CD4-positive, alpha-beta T cell (primary cell): Measurements from ENCODE around the gene TMEM117. TPM values are rescaled to one million over a fixed set of nuclear protein-coding genes. Genes with fewer than 3 reads are reported as not detected.

Experiments used
- ATAC-seq: fragments of 200-7000 bp; cut with Tn5 transposase; one replicate; pipeline ENCODE4 v1.10.0; 2022; ENCODE audit warnings: mild to moderate bottlenecking; ENCODE audit not compliant: poor library complexity
- CTCF ChIA-PET: fragments of 350-600 bp; sonication (Branson Sonifier 250); formaldehyde crosslinking; loops from one replicate; lab custom pipeline; 2021; ENCODE audit warnings: antibody characterized with exemption, inconsistent platforms; lab: Charles Lee
- POLR2A ChIA-PET: fragments of 350-600 bp; sonication (Branson Sonifier 250); formaldehyde crosslinking; loops from one replicate; lab custom pipeline; 2021; ENCODE audit warnings: antibody characterized with exemption, inconsistent platforms; lab: Charles Lee
- DNase-seq, 14 experiments: peaks; one replicate each; pipeline ENCODE4 v3.0.0-alpha.2; 2013 to 2020; ENCODE audit warnings: mixed read lengths in 2 of 14
- H3K27ac ChIP-seq, 2 donors: one replicate each; pipeline versions ENCODE4 v1.5.1 to v1.7.0; 2013; ENCODE audit warnings: low read length in 2 of 2, low read depth in 1 of 2, mild to moderate bottlenecking in 1 of 2
- H3K27me3 ChIP-seq, 2 experiments: 1 replicate in 1 of 2; 2 replicates in 1 of 2; pipeline versions ENCODE4 v1.6.1 to v1.7.0; 2013; ENCODE audit warnings: low read length in 2 of 2, control low read depth in 1 of 2, mild to moderate bottlenecking in 1 of 2, moderate library complexity in 1 of 2; ENCODE audit not compliant: insufficient read depth in 2 of 2, control insufficient read depth in 1 of 2
- H3K36me3 ChIP-seq: one replicate; pipeline ENCODE4 v1.6.1; 2013; ENCODE audit warnings: low read length, control low read depth; ENCODE audit not compliant: insufficient read depth
- H3K4me1 ChIP-seq: one replicate; pipeline ENCODE4 v1.6.1; 2013; ENCODE audit warnings: low read length, control low read depth; ENCODE audit not compliant: insufficient read depth
- H3K4me3 ChIP-seq: one replicate; pipeline ENCODE4 v1.5.1; 2013; ENCODE audit warnings: mild to moderate bottlenecking, low read length, moderate library complexity
- H3K9me3 ChIP-seq, 2 experiments: 1 replicate in 1 of 2; 2 replicates in 1 of 2; pipeline versions ENCODE4 v1.6.1 to v1.7.0; 2013; ENCODE audit warnings: low read length in 2 of 2, mild to moderate bottlenecking in 2 of 2, control low read depth in 1 of 2, moderate library complexity in 1 of 2; ENCODE audit not compliant: control insufficient read depth in 1 of 2, insufficient read depth in 1 of 2
- H3K27ac Mint-ChIP-seq: one replicate; pipeline ENCODE4 v1.8.0; 2020; ENCODE audit warnings: mixed read lengths
- H3K27me3 Mint-ChIP-seq: one replicate; pipeline ENCODE4 v1.8.0; 2021; ENCODE audit warnings: mixed read lengths
- H3K36me3 Mint-ChIP-seq: one replicate; pipeline ENCODE4 v1.8.0; 2021; ENCODE audit warnings: low read depth, mixed read lengths
- H3K4me1 Mint-ChIP-seq: one replicate; pipeline ENCODE4 v1.8.0; 2021; ENCODE audit warnings: low read depth, mixed read lengths
- H3K4me3 Mint-ChIP-seq: one replicate; pipeline ENCODE4 v1.8.0; 2020; ENCODE audit warnings: mild to moderate bottlenecking, mixed read lengths
- H3K9me3 Mint-ChIP-seq: one replicate; pipeline ENCODE4 v1.8.0; 2020; ENCODE audit warnings: mixed read lengths
- CTCF ChIP-seq: fragments of 200-600 bp; IDR thresholded peaks from one replicate; pipeline ENCODE4 v1.8.0; 2022; ENCODE audit warnings: antibody characterized with exemption, mild to moderate bottlenecking
- intact Hi-C, 2 experiments: fragments of 100-400 bp; cut with DNase I in 1 of 2; cut with micrococcal nuclease in 1 of 2; formaldehyde crosslinking; loops; one replicate each; pipeline versions ENCODE4 v1.15.1 to v1.9.0; 2023 to 2025; cut with DNase I, micrococcal nuclease
- total RNA-seq, 174 experiments: library from RNA in 2 of 174; stranded (reverse) in 2 of 174; gene quantifications; one replicate each; pipeline ENCODE4 v1.2.3 and lab custom pipeline; 2021 to 2026

Gene TMEM117
- total RNA-seq, 2 experiments from 2014 or later, result 3.4 to 4.4 TPM

- ChIA-PET POLR2A (interaction anchor here (3.8 kb wide), 1 partner anchor 10 kb away, joined by 23 read pairs; the partner anchor contains the start of gene TWF1), CTCF (no interaction called here)
- no peak for ATAC-seq
Observed at GRCh38 chr12:43816168-43816567, 19.7 kb upstream of the TMEM117 start.

GRCh38 chr12:43824207-43824775, 11.6 kb upstream of the TMEM117 start:
- DNase-seq, result no peak
- Mint-ChIP-seq H3K27ac (no peak overlapping the region), H3K27me3 (no peaks in the 10 kb centered on the region), H3K4me1 (peaks cover under 1% of the 10 kb centered on the region), H3K36me3 (no peaks in the 10 kb centered on the region), H3K9me3 (no peaks in the 10 kb centered on the region), H3K4me3 (no peak overlapping the region)
- ChIA-PET CTCF (no interaction called here), POLR2A (interaction anchor here (1.0 to 1.3 kb wide), 2 partner anchors 18 to 19 kb away, joined by 3 to 4 read pairs; no protein-coding TSS in a partner anchor)
- H3K27me3 ChIP-seq, result no peaks in the 10 kb centered on the region
- H3K9me3 ChIP-seq, result no peaks in the 10 kb centered on the region
- TF ChIP-seq CTCF, result no peak
- no peak overlapping the region for H3K27ac ChIP-seq
- intact Hi-C loops, result no loop called here
- H3K4me1 ChIP-seq, result no peaks in the 10 kb centered on the region
- no peak overlapping the region for H3K4me3 ChIP-seq
- ATAC-seq, result no peak
- no peaks in the 10 kb centered on the region for H3K36me3 ChIP-seq

More at GRCh38 chr12:43816168-43816567, 19.7 kb upstream of the TMEM117 start:
- Mint-ChIP-seq H3K4me3 (no peak overlapping the region), H3K27me3 (no peaks in the 10 kb centered on the region), H3K9me3 (no peaks in the 10 kb centered on the region), H3K27ac (no peak overlapping the region), H3K4me1 (peaks cover 4% of the 10 kb centered on the region), H3K36me3 (no peaks in the 10 kb centered on the region)
- intact Hi-C loops, result no loop called here
- H3K4me3 ChIP-seq, result no peak overlapping the region
- H3K9me3 ChIP-seq, result no peaks in the 10 kb centered on the region
- H3K36me3 ChIP-seq, result no peaks in the 10 kb centered on the region
- DNase-seq, result no peak
- no peak for TF ChIP-seq CTCF
- no peak overlapping the region for H3K27ac ChIP-seq
- H3K27me3 ChIP-seq, result no peaks in the 10 kb centered on the region
- H3K4me1 ChIP-seq, result no peaks in the 10 kb centered on the region

GRCh38 chr12:43826681-43827080, 9.2 kb upstream of the TMEM117 start:
- H3K27me3 Mint-ChIP-seq, result no peaks in the 10 kb centered on the region
- H3K27ac Mint-ChIP-seq, result no peak overlapping the region
- H3K4me1 Mint-ChIP-seq, result peaks cover 15% of the 10 kb centered on the region
- H3K36me3 Mint-ChIP-seq, result no peaks in the 10 kb centered on the region
- Histone ChIP-seq H3K4me1 (peaks cover 4% of the 10 kb centered on the region), H3K36me3 (no peaks in the 10 kb centered on the region), H3K27me3 (no peaks in the 10 kb centered on the region), H3K27ac (no peak overlapping the region), H3K4me3 (no peak overlapping the region), H3K9me3 (no peaks in the 10 kb centered on the region)
- intact Hi-C loops, result no loop called here
- DNase-seq (no peak), ATAC-seq (no peak)
- no peak overlapping the region for H3K4me3 Mint-ChIP-seq
- TF ChIP-seq CTCF, result no peak
- ChIA-PET POLR2A (interaction anchor here (1.3 kb wide), 1 partner anchor 9 kb away, joined by 3 read pairs; the partner anchor contains the start of gene TMEM117), CTCF (interaction anchor here (1.0 kb wide), 1 partner anchor 27 kb away, joined by 3 read pairs; no protein-coding TSS in a partner anchor)
- H3K9me3 Mint-ChIP-seq, result no peaks in the 10 kb centered on the region
